Osteoblast (primary cell): ENCODE measurements around the gene TGFBR2. TPM values are rescaled to one million over a fixed set of nuclear protein-coding genes. Genes with fewer than 3 reads are reported as not detected.
"Not testable (repeated sequence)": the region's sequence is repeated elsewhere in the genome, so short reads cannot be mapped to it uniquely, and the experiment has no call there.

Source experiments
- DNase-seq: peaks from one replicate; pipeline ENCODE4 v3.0.0; 2011; ENCODE audit warnings: low spot score, mixed read lengths; ENCODE audit not compliant: insufficient read length; ENCODE audit errors: missing footprints
- H2AFZ ChIP-seq: 2 replicates; pipeline ENCODE4 v1.6.0; 2011; ENCODE audit warnings: mild to moderate bottlenecking, low read length
- H3K27ac ChIP-seq: 2 replicates; pipeline ENCODE4 v1.5.1; 2011; ENCODE audit warnings: mild to moderate bottlenecking, low read depth, low read length, moderate library complexity
- H3K27me3 ChIP-seq: 2 replicates; pipeline ENCODE4 v1.6.0; 2012; ENCODE audit warnings: mild to moderate bottlenecking, control low read depth, inconsistent platforms, low read length, moderate library complexity; ENCODE audit not compliant: insufficient read depth
- H3K36me3 ChIP-seq: 2 replicates; pipeline ENCODE4 v1.5.1; 2011; ENCODE audit warnings: mild to moderate bottlenecking, low read length, control low read depth, moderate library complexity; ENCODE audit not compliant: insufficient read depth
- H3K4me1 ChIP-seq: 2 replicates; pipeline ENCODE4 v1.5.1; 2011; ENCODE audit warnings: mild to moderate bottlenecking, low read length, control low read depth, moderate library complexity; ENCODE audit not compliant: insufficient read depth
- H3K4me2 ChIP-seq: 2 replicates; pipeline ENCODE4 v1.6.0; 2011; ENCODE audit warnings: mild to moderate bottlenecking, low read length; ENCODE audit not compliant: insufficient read depth
- H3K4me3 ChIP-seq: fragments of 200-600 bp; sonication (generic); 3 replicates; pipeline ENCODE4 v1.5.1; 2012; ENCODE audit warnings: mild to moderate bottlenecking, low read length, inconsistent platforms; ENCODE audit not compliant: insufficient read depth
- H3K79me2 ChIP-seq: 2 replicates; pipeline ENCODE4 v1.6.0; 2012; ENCODE audit warnings: mild to moderate bottlenecking, low read length, control low read depth, inconsistent platforms; ENCODE audit not compliant: insufficient read depth
- H3K9me3 ChIP-seq: 2 replicates; pipeline ENCODE4 v1.5.1; 2011; ENCODE audit warnings: low read depth, low read length, control low read depth
- H4K20me1 ChIP-seq: 2 replicates; pipeline ENCODE4 v1.6.0; 2012; ENCODE audit warnings: mild to moderate bottlenecking, low read length, control low read depth; ENCODE audit not compliant: insufficient read depth
- CTCF ChIP-seq: IDR thresholded peaks from 2 replicates; pipeline ENCODE4 v1.5.1; 2011; ENCODE audit warnings: mild to moderate bottlenecking, low read depth, low read length, moderate library complexity; ENCODE audit errors: extremely low read depth
- total RNA-seq: library from RNA; depleted of rRNA; stranded (reverse); fragments of >200 nt; gene quantifications from 2 replicates; pipeline ENCODE4 v1.2.3, GENCODE V29; 2012

TGFBR2 gene
- total RNA-seq, 1 donor = 118 TPM

DNA sequence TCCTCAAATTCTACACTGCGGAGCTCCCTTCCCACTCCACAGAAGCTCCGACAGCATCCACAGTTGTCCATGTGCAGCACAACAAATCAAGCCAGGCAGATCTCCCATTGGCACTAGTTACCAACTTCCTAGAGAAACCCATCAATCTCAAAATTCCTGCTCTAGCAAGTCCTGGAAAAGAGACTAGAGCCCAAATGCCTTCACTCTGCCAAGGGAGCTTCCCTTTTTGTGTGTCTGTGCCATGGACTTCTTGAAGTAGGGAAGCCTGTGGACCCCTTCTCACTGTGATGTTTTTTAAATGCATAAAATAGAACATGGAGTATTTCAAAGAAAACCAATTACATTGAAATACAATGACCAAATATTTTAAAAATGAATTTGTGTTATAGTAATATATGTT is 59.1 kb downstream of the TGFBR2 start:
- no peak overlapping the region for H3K4me3 ChIP-seq
- no peak overlapping the region for H3K27ac ChIP-seq
- H2AFZ ChIP-seq = no peak overlapping the region
- H3K9me3 ChIP-seq = no peaks in the 10 kb centered on the region
- H3K4me1 ChIP-seq = peaks cover 32% of the 10 kb centered on the region
- no peak overlapping the region for H3K4me2 ChIP-seq
- no peak for DNase-seq
- no peaks in the 10 kb centered on the region for H4K20me1 ChIP-seq
- peaks cover 11% of the 10 kb centered on the region for H3K79me2 ChIP-seq
- no peak for TF ChIP-seq CTCF
- H3K36me3 ChIP-seq = peaks cover 21% of the 10 kb centered on the region
- H3K27me3 ChIP-seq = no peaks in the 10 kb centered on the region

- Histone ChIP-seq H3K4me1 (peaks cover 20% of the 10 kb centered on the region), H3K36me3 (peaks cover 20% of the 10 kb centered on the region), H3K4me3 (no peak overlapping the region), H3K4me2 (peak overlapping the region; percentile 3), H2AFZ (no peak overlapping the region), H3K9me3 (no peaks in the 10 kb centered on the region), H3K79me2 (peaks cover 12% of the 10 kb centered on the region), H3K27me3 (no peaks in the 10 kb centered on the region), H4K20me1 (no peaks in the 10 kb centered on the region), H3K27ac (no peak overlapping the region)
- DNase-seq = no peak
- no peak for TF ChIP-seq CTCF
Measured at GRCh38 chr3:30666572-30667279, 60.3 kb downstream of the TGFBR2 start.

- Histone ChIP-seq H3K4me1 (peaks cover 15% of the 10 kb centered on the region), H3K9me3 (no peaks in the 10 kb centered on the region), H3K79me2 (peaks cover 15% of the 10 kb centered on the region), H3K27ac (no peak overlapping the region), H3K4me3 (no peak overlapping the region), H3K4me2 (peak overlapping the region; percentile 3), H3K36me3 (peaks cover 25% of the 10 kb centered on the region), H2AFZ (no peak overlapping the region), H4K20me1 (no peaks in the 10 kb centered on the region), H3K27me3 (no peaks in the 10 kb centered on the region)
- TF ChIP-seq CTCF = no peak
- no peak for DNase-seq
Measured at GRCh38 chr3:30667280-30667651, 60.9 kb downstream of the TGFBR2 start.

DNA sequence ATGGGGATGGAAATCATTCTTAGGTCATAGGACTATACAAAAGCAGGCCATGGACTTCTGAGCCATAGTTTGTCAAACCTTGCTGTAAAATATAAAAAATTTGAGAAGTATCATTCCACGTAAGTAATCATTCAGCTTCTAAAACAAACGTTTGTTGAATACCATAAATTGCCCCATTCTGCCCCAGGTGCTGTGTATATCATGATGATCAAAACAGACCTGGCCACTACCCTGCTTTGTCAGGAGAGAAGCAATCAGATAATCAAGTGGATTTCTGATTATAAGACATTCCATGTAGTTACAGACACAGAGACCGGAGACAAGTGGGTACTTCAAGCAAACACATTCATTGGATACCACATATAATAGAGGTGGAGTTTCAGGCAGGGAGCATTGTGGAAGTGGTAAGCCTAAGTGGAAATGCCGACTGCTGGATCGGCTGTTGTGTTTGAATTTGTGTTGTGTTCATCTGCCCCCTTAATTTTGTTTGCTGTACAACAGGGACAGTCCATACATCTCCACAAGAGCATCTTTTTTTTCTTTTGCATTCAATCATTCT is 61.7 kb downstream of the TGFBR2 start:
- no peak for DNase-seq
- Histone ChIP-seq H3K4me2 (no peak overlapping the region), H3K27me3 (no peaks in the 10 kb centered on the region), H3K27ac (no peak overlapping the region), H4K20me1 (no peaks in the 10 kb centered on the region), H3K79me2 (peaks cover 18% of the 10 kb centered on the region), H3K9me3 (no peaks in the 10 kb centered on the region), H3K36me3 (peaks cover 34% of the 10 kb centered on the region), H3K4me1 (peaks cover 10% of the 10 kb centered on the region), H3K4me3 (no peak overlapping the region), H2AFZ (no peak overlapping the region)
- TF ChIP-seq CTCF = no peak

DNA sequence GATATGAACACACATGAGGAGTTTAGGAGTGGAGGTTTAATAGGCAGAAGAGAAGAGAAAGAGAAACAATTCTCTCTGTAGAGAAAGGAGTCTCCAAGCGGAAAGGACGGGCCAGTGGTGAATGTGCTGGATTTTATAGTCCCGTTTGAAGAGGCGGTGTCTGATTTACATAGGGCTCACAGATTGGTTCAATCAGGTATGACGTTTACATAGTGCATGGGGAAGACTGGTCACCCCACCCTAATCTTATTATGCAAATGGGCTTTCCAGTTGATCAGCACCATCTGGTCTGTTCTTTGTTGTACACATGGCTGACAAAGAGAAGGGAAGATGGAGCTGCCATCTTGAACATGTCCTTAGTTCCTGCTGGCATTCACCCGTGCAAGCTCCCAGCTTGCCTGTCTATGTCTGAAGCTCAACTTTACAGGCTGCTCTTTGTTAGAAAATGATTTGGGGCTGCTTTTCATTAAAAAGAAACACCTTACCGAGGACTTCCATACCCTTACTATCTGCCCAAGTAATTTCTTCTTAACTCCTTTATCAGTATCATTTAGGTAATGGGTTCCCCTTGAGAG is 63.0 kb downstream of the TGFBR2 start:
- not testable (repeated sequence) for H3K4me1 ChIP-seq, H3K4me3 ChIP-seq, H2AFZ ChIP-seq, H3K9me3 ChIP-seq, DNase-seq, H4K20me1 ChIP-seq, H3K4me2 ChIP-seq, H3K27ac ChIP-seq, H3K27me3 ChIP-seq
- H3K36me3 ChIP-seq = peaks cover 45% of the 10 kb centered on the region
- peaks cover 22% of the 10 kb centered on the region for H3K79me2 ChIP-seq
